MCF 10A (cell line): ENCODE measurements around the gene NFIX. TPM values are rescaled to one million over a fixed set of nuclear protein-coding genes. Genes with fewer than 3 reads are reported as not detected.

ENCODE experiments used
- BruUV-seq: library from RNA; stranded (reverse); fragments of 400-500 nt; replicated peaks from 2 replicates; lab custom pipeline; 2021; lab: Mats Ljungman, UMichigan
- CTCF ChIA-PET: fragments of 300-600 bp; sonication (Branson Sonifier 250); formaldehyde crosslinking; extraction: SDS; loops from one replicate; lab custom pipeline; 2021; ENCODE audit warnings: antibody characterized with exemption, inconsistent platforms; lab: Yijun Ruan, JAX
- POLR2A ChIA-PET: fragments of 300-600, 350-650 bp; sonication (Branson Sonifier 250); formaldehyde crosslinking; extraction: SDS; loops from one replicate; lab custom pipeline; 2020; ENCODE audit warnings: antibody characterized with exemption, inconsistent platforms; lab: Yijun Ruan, JAX
- DNase-seq: peaks from one replicate; pipeline ENCODE4 v3.0.0-alpha.2; 2018; ENCODE audit not compliant: unreplicated experiment
- H3K27ac Mint-ChIP-seq: one replicate; pipeline ENCODE4 v1.8.0; 2022; ENCODE audit warnings: mild to moderate bottlenecking, low read depth, mixed read lengths; ENCODE audit not compliant: unreplicated experiment
- H3K27me3 Mint-ChIP-seq: one replicate; pipeline ENCODE4 v1.8.0; 2022; ENCODE audit warnings: mixed read lengths; ENCODE audit not compliant: insufficient read depth, unreplicated experiment
- H3K36me3 Mint-ChIP-seq: one replicate; pipeline ENCODE4 v1.8.0; 2022; ENCODE audit warnings: mild to moderate bottlenecking, moderate library complexity, mixed read lengths; ENCODE audit not compliant: insufficient read depth, unreplicated experiment
- H3K4me1 Mint-ChIP-seq: one replicate; pipeline ENCODE4 v1.8.0; 2022; ENCODE audit warnings: mixed read lengths; ENCODE audit not compliant: insufficient read depth, unreplicated experiment
- H3K4me3 Mint-ChIP-seq: one replicate; pipeline ENCODE4 v1.8.0; 2022; ENCODE audit warnings: mild to moderate bottlenecking, moderate library complexity, mixed read lengths; ENCODE audit not compliant: unreplicated experiment
- H3K9me3 Mint-ChIP-seq: one replicate; pipeline ENCODE4 v1.8.0; 2022; ENCODE audit warnings: mixed read lengths; ENCODE audit not compliant: unreplicated experiment
- CTCF ChIP-seq: fragments of 200-600 bp; IDR thresholded peaks from one replicate; pipeline ENCODE4 v1.8.0; 2022; ENCODE audit warnings: antibody characterized with exemption, mild to moderate bottlenecking; ENCODE audit not compliant: unreplicated experiment
- intact Hi-C: fragments of 100-400 bp; cut with micrococcal nuclease; formaldehyde crosslinking; loops from 2 replicates; pipeline ENCODE4 v1.14.1; 2022
- total RNA-seq: library from RNA; stranded (reverse); gene quantifications from 2 replicates; pipeline ENCODE4 v1.2.3, GENCODE V29; 2022

Gene NFIX
- total RNA-seq, 1 experiment from 2014 or later: 27.2 TPM

- no TSS peak for BruUV-seq
- peaks cover 50% of the 10 kb centered on the region for H3K4me1 Mint-ChIP-seq
- no peaks in the 10 kb centered on the region for H3K9me3 Mint-ChIP-seq
- peak overlapping the region; percentile 19 for H3K27ac Mint-ChIP-seq
- CTCF ChIA-PET: interaction anchor here (0.5 to 13.3 kb wide), 8 partner anchors 16 to 92 kb away, joined by 3 to 334 read pairs (median 6); no protein-coding TSS in a partner anchor
- intact Hi-C loops: no loop called here
- TF ChIP-seq CTCF: no peak
- peak; percentile 90 for DNase-seq
- POLR2A ChIA-PET: interaction anchor here (0.6 to 1.1 kb wide), 7 partner anchors 12 to 1362 kb away, joined by 3 to 4 read pairs (median 4); no protein-coding TSS in a partner anchor
- H3K4me3 Mint-ChIP-seq: peak overlapping the region; percentile 46
- H3K27me3 Mint-ChIP-seq: no peaks in the 10 kb centered on the region
- no peaks in the 10 kb centered on the region for H3K36me3 Mint-ChIP-seq
Measured at GRCh38 chr19:13056052-13056660, 60.9 kb downstream of the NFIX start.

- Mint-ChIP-seq H3K4me1 (peaks cover 42% of the 10 kb centered on the region), H3K27me3 (no peaks in the 10 kb centered on the region), H3K4me3 (no peak overlapping the region), H3K36me3 (no peaks in the 10 kb centered on the region), H3K27ac (no peak overlapping the region), H3K9me3 (no peaks in the 10 kb centered on the region)
- no peak for TF ChIP-seq CTCF
- ChIA-PET CTCF (interaction anchor here (1.1 to 13.3 kb wide), 6 partner anchors 17 to 92 kb away, joined by 3 to 334 read pairs (median 6); no protein-coding TSS in a partner anchor), POLR2A (no interaction called here)
- no peak for DNase-seq
- intact Hi-C loops: no loop called here
- no TSS peak for BruUV-seq
Measured at GRCh38 chr19:13057147-13057572, 61.9 kb downstream of the NFIX start.

- Mint-ChIP-seq H3K4me1 (peaks cover 40% of the 10 kb centered on the region), H3K9me3 (no peaks in the 10 kb centered on the region), H3K4me3 (no peak overlapping the region), H3K36me3 (no peaks in the 10 kb centered on the region), H3K27me3 (no peaks in the 10 kb centered on the region), H3K27ac (no peak overlapping the region)
- no TSS peak for BruUV-seq
- intact Hi-C loops: no loop called here
- no peak for TF ChIP-seq CTCF
- ChIA-PET CTCF (interaction anchor here (0.8 to 13.3 kb wide), 5 partner anchors 13 to 93 kb away, joined by 3 to 334 read pairs (median 32); no protein-coding TSS in a partner anchor), POLR2A (interaction anchor here (0.6 kb wide), 1 partner anchor 104 kb away, joined by 3 read pairs; no protein-coding TSS in a partner anchor)
- no peak for DNase-seq
Measured at GRCh38 chr19:13057744-13058143, 62.5 kb downstream of the NFIX start.

GRCh38 chr19:13058951-13059660 lies 63.8 kb downstream of the NFIX start:
- ChIA-PET CTCF (interaction anchor here (1.0 to 13.3 kb wide), 9 partner anchors 12 to 94 kb away, joined by 6 to 334 read pairs (median 27); no protein-coding TSS in a partner anchor), POLR2A (interaction anchor here (1.4 kb wide), 1 partner anchor 46 kb away, joined by 4 read pairs; no protein-coding TSS in a partner anchor)
- intact Hi-C loops: no loop called here
- no peaks in the 10 kb centered on the region for H3K9me3 Mint-ChIP-seq
- H3K36me3 Mint-ChIP-seq: no peaks in the 10 kb centered on the region
- peaks cover 26% of the 10 kb centered on the region for H3K4me1 Mint-ChIP-seq
- TF ChIP-seq CTCF: no peak
- no TSS peak for BruUV-seq
- no peak overlapping the region for H3K4me3 Mint-ChIP-seq
- no peak for DNase-seq
- no peak overlapping the region for H3K27ac Mint-ChIP-seq
- H3K27me3 Mint-ChIP-seq: no peaks in the 10 kb centered on the region
